Adipocyte (in vitro differentiated cells): Measurements from ENCODE around the gene GIMAP1.
A peak's percentile ranks its signal among the peaks of the same experiment; 100 is the strongest.

Source experiments
- DNase-seq: peaks from one replicate; pipeline ENCODE4 v3.0.0-alpha.2; 2015; ENCODE audit warnings: low read depth
- H3K27me3 ChIP-seq: replicated peaks from 2 replicates; pipeline ENCODE4 v1.7.0; 2013; ENCODE audit warnings: mild to moderate bottlenecking, low read length, moderate library complexity; ENCODE audit not compliant: control insufficient read depth, insufficient read depth
- H3K36me3 ChIP-seq: 2 replicates; pipeline ENCODE4 v1.7.0; 2013; ENCODE audit warnings: low read length, mild to moderate bottlenecking, moderate library complexity; ENCODE audit not compliant: control insufficient read depth, insufficient read depth, severe bottlenecking
- H3K4me1 ChIP-seq: 2 replicates; pipeline ENCODE4 v1.7.0; 2013; ENCODE audit warnings: mild to moderate bottlenecking, low read length, moderate library complexity; ENCODE audit not compliant: control insufficient read depth, insufficient read depth
- H3K4me3 ChIP-seq: 2 replicates; pipeline ENCODE4 v1.7.0; 2013; ENCODE audit warnings: mild to moderate bottlenecking, low read length, moderate library complexity
- H3K9ac ChIP-seq: 2 replicates; pipeline ENCODE4 v1.7.0; 2013; ENCODE audit warnings: mild to moderate bottlenecking, low read length, moderate library complexity
- H3K9me3 ChIP-seq: 2 replicates; pipeline ENCODE4 v1.7.0; 2013; ENCODE audit warnings: mild to moderate bottlenecking, low read length, moderate library complexity; ENCODE audit not compliant: control insufficient read depth

GIMAP1 gene

GRCh38 chr7:150753826-150754603 is 37.6 kb downstream of the GIMAP1 start:
- H3K4me3 ChIP-seq, result no peak overlapping the region
- no peak for DNase-seq
- H3K9ac ChIP-seq, result no peak overlapping the region
- H3K36me3 ChIP-seq, result no peaks in the 10 kb centered on the region
- no peaks in the 10 kb centered on the region for H3K4me1 ChIP-seq
- peaks cover 3% of the 10 kb centered on the region for H3K27me3 ChIP-seq
- H3K9me3 ChIP-seq, result no peaks in the 10 kb centered on the region

- Histone ChIP-seq H3K27me3 (peaks cover 3% of the 10 kb centered on the region), H3K4me1 (no peaks in the 10 kb centered on the region), H3K9me3 (no peaks in the 10 kb centered on the region), H3K36me3 (no peaks in the 10 kb centered on the region), H3K4me3 (no peak overlapping the region), H3K9ac (no peak overlapping the region)
- DNase-seq, result no peak
These were observed 38.5 kb downstream of the GIMAP1 start for GRCh38 chr7:150754951-150755350.

GRCh38 chr7:150755473-150756099 is 39.2 kb downstream of the GIMAP1 start:
- Histone ChIP-seq H3K36me3 (no peaks in the 10 kb centered on the region), H3K4me3 (no peak overlapping the region), H3K9me3 (no peaks in the 10 kb centered on the region), H3K9ac (no peak overlapping the region), H3K27me3 (peaks cover 3% of the 10 kb centered on the region), H3K4me1 (no peaks in the 10 kb centered on the region)
- DNase-seq, result no peak

- no peaks in the 10 kb centered on the region for H3K9me3 ChIP-seq
- H3K27me3 ChIP-seq, result peaks cover 3% of the 10 kb centered on the region
- no peaks in the 10 kb centered on the region for H3K36me3 ChIP-seq
- DNase-seq, result no peak
- no peak overlapping the region for H3K9ac ChIP-seq
- no peaks in the 10 kb centered on the region for H3K4me1 ChIP-seq
- no peak overlapping the region for H3K4me3 ChIP-seq
These were observed 39.8 kb downstream of the GIMAP1 start for GRCh38 chr7:150756166-150756565.

- Histone ChIP-seq H3K27me3 (peaks cover 3% of the 10 kb centered on the region), H3K4me1 (no peaks in the 10 kb centered on the region), H3K36me3 (no peaks in the 10 kb centered on the region), H3K4me3 (no peak overlapping the region), H3K9me3 (no peaks in the 10 kb centered on the region), H3K9ac (no peak overlapping the region)
- peak; percentile 4 for DNase-seq
These were observed 40.4 kb downstream of the GIMAP1 start for GRCh38 chr7:150756858-150757257.

GRCh38 chr7:150759479-150759878 is 43.1 kb downstream of the GIMAP1 start:
- Histone ChIP-seq H3K9ac (no peak overlapping the region), H3K36me3 (no peaks in the 10 kb centered on the region), H3K4me1 (no peaks in the 10 kb centered on the region), H3K4me3 (no peak overlapping the region), H3K9me3 (no peaks in the 10 kb centered on the region), H3K27me3 (peaks cover 3% of the 10 kb centered on the region)
- no peak for DNase-seq

- Histone ChIP-seq H3K4me3 (no peak overlapping the region), H3K9me3 (no peaks in the 10 kb centered on the region), H3K9ac (no peak overlapping the region), H3K27me3 (no peaks in the 10 kb centered on the region), H3K36me3 (no peaks in the 10 kb centered on the region), H3K4me1 (no peaks in the 10 kb centered on the region)
- DNase-seq, result no peak
These were observed 49.9 kb downstream of the GIMAP1 start for GRCh38 chr7:150766334-150766709.

GRCh38 chr7:150769768-150770167 is 53.4 kb downstream of the GIMAP1 start:
- H3K4me3 ChIP-seq, result no peak overlapping the region
- no peaks in the 10 kb centered on the region for H3K4me1 ChIP-seq
- peaks cover 8% of the 10 kb centered on the region for H3K9me3 ChIP-seq
- no peaks in the 10 kb centered on the region for H3K36me3 ChIP-seq
- no peak for DNase-seq
- peaks cover 2% of the 10 kb centered on the region for H3K27me3 ChIP-seq
- no peak overlapping the region for H3K9ac ChIP-seq
